T47D (cell line): ENCODE measurements around the gene AICDA.

Source experiments
- DNase-seq, 2 experiments: peaks; one replicate each; pipeline versions ENCODE4 v3.0.0 to v3.0.0-alpha.2; 2011 to 2012; ENCODE audit warnings: low read depth in 1 of 2, low spot score in 1 of 2
- JUND ChIP-seq: IDR thresholded peaks from 2 replicates; pipeline ENCODE4 v1.6.1; 2012; ENCODE audit warnings: low read depth
- in situ Hi-C: cut with HindIII; loops from 2 replicates; pipeline ENCODE4 v1.10.0; 2016; ENCODE audit warnings: low sequenced_read_pairs, low pct_unique_long_range_greater_than_20kb

AICDA gene

GRCh38 chr12:8563356-8563755 lies 49.3 kb downstream of the AICDA start:
- in situ Hi-C loops, result no loop called here
- DNase-seq, result no peak
- TF ChIP-seq JUND, result no peak

- in situ Hi-C loops, result no loop called here
- no peak for DNase-seq
- TF ChIP-seq JUND, result no peak
Observed at GRCh38 chr12:8562310-8562709, 50.3 kb downstream of the AICDA start.

GRCh38 chr12:8561011-8561410 lies 51.6 kb downstream of the AICDA start:
- in situ Hi-C loops, result no loop called here
- no peak for TF ChIP-seq JUND

GRCh38 chr12:8559676-8560075 lies 53.0 kb downstream of the AICDA start:
- in situ Hi-C loops, result no loop called here
- no peak for DNase-seq
- no peak for TF ChIP-seq JUND

More at GRCh38 chr12:8561011-8561410, 51.6 kb downstream of the AICDA start:
- DNase-seq, result no peak

GRCh38 chr12:8556531-8557097 lies 56.0 kb downstream of the AICDA start:
- DNase-seq, result no peak
- no peak for TF ChIP-seq JUND
- in situ Hi-C loops, result no loop called here

GRCh38 chr12:8554451-8555195 lies 58.0 kb downstream of the AICDA start:
- in situ Hi-C loops, result no loop called here
- DNase-seq, result no peak
- no peak for TF ChIP-seq JUND

- no peak for DNase-seq
- no peak for TF ChIP-seq JUND
- in situ Hi-C loops, result no loop called here
Observed at GRCh38 chr12:8553088-8553627, 59.5 kb downstream of the AICDA start.
